ENCODE data around the gene GZMB.
"Not testable (repeated sequence)": the region's sequence is repeated elsewhere in the genome, so short reads cannot be mapped to it uniquely, and the experiment has no call there.

Gene GZMB

GRCh38 chr14:24665440-24665991, 31.5 kb upstream of the GZMB start:
- WGBS: 94% methylated on average over 4 of the region's 4 CpGs
- H3K36me3 ChIP-seq (ENCODE audit: insufficient read depth, low read length): no peaks in the 10 kb centered on the region
- no peak overlapping the region for H3K4me3 ChIP-seq (ENCODE audit: low read length)
- no peak overlapping the region for H3K9ac ChIP-seq (ENCODE audit: low read depth, low read length)
- H3K27me3 ChIP-seq (ENCODE audit: insufficient read depth, low read length): no peaks in the 10 kb centered on the region
- H3K4me1 ChIP-seq (ENCODE audit: insufficient read depth, low read length): no peaks in the 10 kb centered on the region
- H3K9me3 ChIP-seq (ENCODE audit: insufficient read depth, low read depth, low read length): no peaks in the 10 kb centered on the region
- H3K27ac ChIP-seq (ENCODE audit: low read depth, low read length): no peak overlapping the region

- no peaks in the 10 kb centered on the region for H3K9me3 ChIP-seq (ENCODE audit: insufficient read depth, low read depth, low read length)
- no peaks in the 10 kb centered on the region for H3K27me3 ChIP-seq (ENCODE audit: insufficient read depth, low read length)
- H3K36me3 ChIP-seq (ENCODE audit: insufficient read depth, low read length): no peaks in the 10 kb centered on the region
- no peak overlapping the region for H3K9ac ChIP-seq (ENCODE audit: low read depth, low read length)
- H3K4me1 ChIP-seq (ENCODE audit: insufficient read depth, low read length): no peaks in the 10 kb centered on the region
- 95% methylated on average over 3 of the region's 4 CpGs for WGBS
- no peak overlapping the region for H3K4me3 ChIP-seq (ENCODE audit: low read length)
- H3K27ac ChIP-seq (ENCODE audit: low read depth, low read length): no peak overlapping the region
Measured at GRCh38 chr14:24664366-24664765, 30.4 kb upstream of the GZMB start.

GRCh38 chr14:24662753-24663152, 28.8 kb upstream of the GZMB start:
- Histone ChIP-seq H3K4me3 (ENCODE audit: low read length) (no peak overlapping the region), H3K9me3 (ENCODE audit: insufficient read depth, low read depth, low read length) (no peaks in the 10 kb centered on the region), H3K9ac (ENCODE audit: low read depth, low read length) (no peak overlapping the region), H3K27ac (ENCODE audit: low read depth, low read length) (no peak overlapping the region), H3K4me1 (ENCODE audit: insufficient read depth, low read length) (no peaks in the 10 kb centered on the region), H3K36me3 (ENCODE audit: insufficient read depth, low read length) (no peaks in the 10 kb centered on the region), H3K27me3 (ENCODE audit: insufficient read depth, low read length) (no peaks in the 10 kb centered on the region)
- 89% methylated on average over 5 of the region's 5 CpGs for WGBS

- no peaks in the 10 kb centered on the region for H3K36me3 ChIP-seq (ENCODE audit: insufficient read depth, low read length)
- H3K4me3 ChIP-seq (ENCODE audit: low read length): no peak overlapping the region
- H3K9me3 ChIP-seq (ENCODE audit: insufficient read depth, low read depth, low read length): no peaks in the 10 kb centered on the region
- no peak overlapping the region for H3K9ac ChIP-seq (ENCODE audit: low read depth, low read length)
- WGBS: 92% methylated on average over 9 of the region's 9 CpGs
- no peak overlapping the region for H3K27ac ChIP-seq (ENCODE audit: low read depth, low read length)
- no peaks in the 10 kb centered on the region for H3K4me1 ChIP-seq (ENCODE audit: insufficient read depth, low read length)
- no peaks in the 10 kb centered on the region for H3K27me3 ChIP-seq (ENCODE audit: insufficient read depth, low read length)
Measured at GRCh38 chr14:24659916-24660570, 26.1 kb upstream of the GZMB start.

- WGBS: 88% methylated on average over 1 of the region's 1 CpG
- H3K4me1 ChIP-seq (ENCODE audit: insufficient read depth, low read length); H3K9me3 ChIP-seq (ENCODE audit: insufficient read depth, low read depth, low read length); H3K27ac ChIP-seq (ENCODE audit: low read depth, low read length); H3K27me3 ChIP-seq (ENCODE audit: insufficient read depth, low read length); H3K4me3 ChIP-seq (ENCODE audit: low read length); H3K36me3 ChIP-seq (ENCODE audit: insufficient read depth, low read length); H3K9ac ChIP-seq (ENCODE audit: low read depth, low read length): not testable (repeated sequence)
Measured at GRCh38 chr14:24648361-24648760, 14.4 kb upstream of the GZMB start.

GRCh38 chr14:24639905-24640304, 5.9 kb upstream of the GZMB start:
- H3K36me3 ChIP-seq (ENCODE audit: insufficient read depth, low read length): no peaks in the 10 kb centered on the region
- H3K4me1 ChIP-seq (ENCODE audit: insufficient read depth, low read length): no peaks in the 10 kb centered on the region
- H3K9ac ChIP-seq (ENCODE audit: low read depth, low read length): no peak overlapping the region
- H3K4me3 ChIP-seq (ENCODE audit: low read length): no peak overlapping the region
- no peak overlapping the region for H3K27ac ChIP-seq (ENCODE audit: low read depth, low read length)
- no peaks in the 10 kb centered on the region for H3K27me3 ChIP-seq (ENCODE audit: insufficient read depth, low read length)
- no peaks in the 10 kb centered on the region for H3K9me3 ChIP-seq (ENCODE audit: insufficient read depth, low read depth, low read length)
- 97% methylated on average over 3 of the region's 3 CpGs for WGBS

- Histone ChIP-seq H3K36me3 (ENCODE audit: insufficient read depth, low read length) (no peaks in the 10 kb centered on the region), H3K27ac (ENCODE audit: low read depth, low read length) (no peak overlapping the region), H3K4me1 (ENCODE audit: insufficient read depth, low read length) (no peaks in the 10 kb centered on the region), H3K9me3 (ENCODE audit: insufficient read depth, low read depth, low read length) (no peaks in the 10 kb centered on the region), H3K9ac (ENCODE audit: low read depth, low read length) (no peak overlapping the region), H3K4me3 (ENCODE audit: low read length) (no peak overlapping the region), H3K27me3 (ENCODE audit: insufficient read depth, low read length) (no peaks in the 10 kb centered on the region)
- 94% methylated on average over 3 of the region's 3 CpGs for whole genome bisulfite sequencing
Measured at GRCh38 chr14:24639270-24639669, 5.3 kb upstream of the GZMB start.

- no peaks in the 10 kb centered on the region for H3K4me1 ChIP-seq (ENCODE audit: insufficient read depth, low read length)
- no peak overlapping the region for H3K27ac ChIP-seq (ENCODE audit: low read depth, low read length)
- H3K4me3 ChIP-seq (ENCODE audit: low read length): no peak overlapping the region
- 88% methylated on average over 1 of the region's 1 CpG for WGBS
- H3K9me3 ChIP-seq (ENCODE audit: insufficient read depth, low read depth, low read length): no peaks in the 10 kb centered on the region
- no peaks in the 10 kb centered on the region for H3K27me3 ChIP-seq (ENCODE audit: insufficient read depth, low read length)
- no peak overlapping the region for H3K9ac ChIP-seq (ENCODE audit: low read depth, low read length)
- H3K36me3 ChIP-seq (ENCODE audit: insufficient read depth, low read length): no peaks in the 10 kb centered on the region
Measured at GRCh38 chr14:24633353-24633752, 637 bp downstream of the GZMB start.

GRCh38 chr14:24632761-24633160, 1.2 kb downstream of the GZMB start:
- no peak overlapping the region for H3K9ac ChIP-seq (ENCODE audit: low read depth, low read length)
- H3K36me3 ChIP-seq (ENCODE audit: insufficient read depth, low read length): no peaks in the 10 kb centered on the region
- H3K4me1 ChIP-seq (ENCODE audit: insufficient read depth, low read length): no peaks in the 10 kb centered on the region
- H3K4me3 ChIP-seq (ENCODE audit: low read length): no peak overlapping the region
- 75% methylated on average over 6 of the region's 6 CpGs for WGBS
- H3K27ac ChIP-seq (ENCODE audit: low read depth, low read length): no peak overlapping the region
- H3K9me3 ChIP-seq (ENCODE audit: insufficient read depth, low read depth, low read length): no peaks in the 10 kb centered on the region
- H3K27me3 ChIP-seq (ENCODE audit: insufficient read depth, low read length): no peaks in the 10 kb centered on the region

- Histone ChIP-seq H3K4me3 (ENCODE audit: low read length) (no peak overlapping the region), H3K9me3 (ENCODE audit: insufficient read depth, low read depth, low read length) (no peaks in the 10 kb centered on the region)
Measured at GRCh38 chr14:24632336-24632735, 1.7 kb downstream of the GZMB start.

GRCh38 chr14:24631749-24632335, 2.1 kb downstream of the GZMB start:
- WGBS: 92% methylated on average over 11 of the region's 11 CpGs
- H3K27ac ChIP-seq (ENCODE audit: low read depth, low read length): no peak overlapping the region
- H3K9ac ChIP-seq (ENCODE audit: low read depth, low read length): no peak overlapping the region

More at GRCh38 chr14:24632336-24632735, 1.7 kb downstream of the GZMB start:
- Histone ChIP-seq H3K36me3 (ENCODE audit: insufficient read depth, low read length) (no peaks in the 10 kb centered on the region), H3K27ac (ENCODE audit: low read depth, low read length) (no peak overlapping the region), H3K27me3 (ENCODE audit: insufficient read depth, low read length) (no peaks in the 10 kb centered on the region), H3K4me1 (ENCODE audit: insufficient read depth, low read length) (no peaks in the 10 kb centered on the region), H3K9ac (ENCODE audit: low read depth, low read length) (no peak overlapping the region)
- WGBS: 84% methylated on average over 4 of the region's 4 CpGs

More at GRCh38 chr14:24631749-24632335, 2.1 kb downstream of the GZMB start:
- Histone ChIP-seq H3K36me3 (ENCODE audit: insufficient read depth, low read length) (no peaks in the 10 kb centered on the region), H3K9me3 (ENCODE audit: insufficient read depth, low read depth, low read length) (no peaks in the 10 kb centered on the region), H3K27me3 (ENCODE audit: insufficient read depth, low read length) (no peaks in the 10 kb centered on the region), H3K4me1 (ENCODE audit: insufficient read depth, low read length) (no peaks in the 10 kb centered on the region), H3K4me3 (ENCODE audit: low read length) (no peak overlapping the region)

Measured in HUES64 (cell line).